Measurements from ENCODE around the gene NFKBIA.

DNA sequence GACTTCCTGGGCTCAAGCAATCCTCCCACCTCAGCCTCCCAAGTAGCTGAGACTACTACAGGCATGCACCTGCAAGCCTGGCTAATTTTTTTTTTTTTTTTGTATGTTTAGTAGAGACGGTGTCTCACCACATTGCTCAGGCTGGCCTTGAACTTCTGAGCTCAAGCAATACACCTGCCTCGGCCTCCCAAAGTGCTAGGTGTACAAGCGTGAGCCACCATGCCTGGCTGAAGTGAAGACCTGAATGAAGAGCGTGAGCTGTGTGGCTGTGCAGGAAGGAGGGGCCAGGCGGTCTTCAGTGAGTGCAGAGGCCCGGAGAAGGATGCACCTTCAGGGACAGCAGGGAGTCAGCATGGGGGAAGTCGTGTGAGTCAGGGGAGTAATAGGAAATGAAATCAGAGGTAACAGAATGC is 14.9 kb upstream of the NFKBIA start:
- no peak for TF ChIP-seq POLR2AphosphoS5 (IDR thresholded peaks at IDR 0.05; ENCODE audit: borderline replicate concordance, low read depth, low read length)
- TF ChIP-seq EZH2 (IDR thresholded peaks at IDR 0.05) = no peak
- TF ChIP-seq FOXP2 (optimal IDR thresholded peaks at IDR 0.05; ENCODE audit: control extremely low read depth, extremely low read length, insufficient read depth) = no peak
